HTERT RPE-1 (cell line): ENCODE measurements around the gene RNF183.
"Not testable (repeated sequence)": the region's sequence is repeated elsewhere in the genome, so short reads cannot be mapped to it uniquely, and the experiment has no call there.

Source experiments
- in situ Hi-C: fragments of 300-500 bp; cut with MboI; formaldehyde crosslinking; loops from 4 replicates; pipeline ENCODE4 v1.14.3; 2020; ENCODE audit warnings: low sequenced_read_pairs

RNF183 gene

DNA sequence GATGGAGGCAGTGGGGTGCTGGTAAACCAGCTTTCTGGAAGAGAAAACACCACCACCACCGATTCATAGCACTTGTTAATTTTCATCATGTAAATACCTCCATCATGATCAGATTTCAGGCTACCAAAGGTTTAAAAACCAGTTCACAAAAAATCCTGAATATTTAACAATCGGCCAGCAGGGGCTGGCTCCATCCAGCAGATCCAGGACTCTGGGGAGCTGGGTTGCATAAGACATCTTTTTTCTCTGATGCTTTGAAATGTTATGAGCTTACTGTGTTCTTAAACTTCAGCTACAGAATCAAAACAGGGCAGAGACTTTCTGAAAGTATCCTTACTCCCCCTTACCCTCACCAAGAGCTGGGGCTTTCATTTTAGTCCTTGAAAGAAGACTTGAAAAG is 14.6 kb upstream of the RNF183 start:
- in situ Hi-C loops = no loop called here

DNA sequence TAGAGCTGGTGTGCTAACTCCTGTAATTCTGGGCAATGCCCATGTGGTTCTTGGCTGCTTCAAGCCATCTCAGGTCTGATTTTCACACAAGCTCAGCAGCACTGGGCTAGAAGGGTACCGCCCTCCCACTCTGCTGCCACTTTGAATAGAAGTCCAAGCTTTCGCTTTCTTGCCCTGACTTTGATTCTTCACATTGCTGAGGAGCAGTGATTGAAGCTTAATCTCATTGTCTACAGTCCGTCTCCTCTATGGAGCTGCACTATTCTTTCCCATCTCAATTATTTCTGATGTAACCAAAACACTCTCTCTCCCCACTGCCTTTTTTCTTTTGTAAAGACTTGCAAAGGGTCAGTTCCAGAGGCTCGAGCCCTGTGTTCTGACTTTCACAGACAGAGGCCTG is 12.9 kb upstream of the RNF183 start:
- in situ Hi-C loops = no loop called here

DNA sequence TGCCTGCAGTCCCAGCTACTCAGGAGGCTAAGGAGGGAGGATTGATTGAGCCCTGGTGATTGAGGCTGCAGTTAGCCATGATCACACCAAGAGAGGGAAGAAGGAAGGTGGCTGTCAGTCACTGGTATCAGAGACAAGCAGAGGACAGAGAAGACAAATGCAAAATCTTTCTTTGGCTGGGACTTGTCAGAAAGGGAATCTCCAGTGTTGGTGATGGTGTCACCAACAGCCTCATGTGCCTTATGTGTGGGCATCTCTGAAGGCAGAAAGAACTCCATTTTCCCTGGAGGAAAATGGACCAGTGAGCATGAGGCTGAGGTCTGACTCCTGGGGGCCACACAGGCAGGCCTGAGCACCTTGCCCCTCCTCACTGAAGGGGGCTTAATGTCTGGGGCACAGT is 12.1 kb upstream of the RNF183 start:
- in situ Hi-C loops = no loop called here

DNA sequence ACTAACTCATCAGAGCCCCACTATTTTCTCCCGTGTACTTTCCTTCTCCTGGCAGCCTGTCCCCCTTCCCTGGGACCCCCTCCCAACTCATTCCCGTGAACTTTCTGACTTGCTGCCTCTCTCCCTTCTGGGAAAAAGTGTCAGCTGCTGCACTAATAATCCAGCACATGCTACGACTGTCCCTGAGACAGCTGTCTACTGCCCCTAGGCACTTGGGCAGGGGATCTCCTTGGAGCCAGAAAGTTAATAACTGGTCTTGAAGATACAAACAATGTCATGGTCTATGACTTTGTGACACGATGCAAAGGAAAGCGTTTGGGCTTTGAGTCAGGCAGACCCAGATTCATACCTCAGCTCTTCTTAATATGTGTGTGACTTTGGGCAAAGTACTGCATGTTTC is 10.1 kb upstream of the RNF183 start:
- in situ Hi-C loops = no loop called here

DNA sequence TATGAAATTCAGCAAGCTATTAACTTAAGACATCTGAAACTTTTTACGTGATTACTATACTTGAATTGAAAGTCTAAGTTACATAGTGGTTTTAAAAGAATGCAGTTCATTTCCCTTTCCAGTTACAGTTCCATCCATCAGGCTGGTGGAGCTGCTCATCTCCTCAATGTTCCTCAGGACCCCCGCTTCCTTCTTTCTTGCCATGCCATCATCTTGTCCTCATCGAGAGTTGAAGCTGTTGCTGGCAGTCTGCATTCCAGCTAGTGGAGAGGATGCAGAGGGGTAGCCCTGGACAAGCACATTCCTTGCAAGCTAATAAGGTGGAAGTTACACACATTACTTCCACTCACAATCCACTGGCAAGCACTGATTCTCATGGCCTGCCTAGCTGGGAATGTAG is 8.8 kb upstream of the RNF183 start:
- in situ Hi-C loops = no loop called here

DNA sequence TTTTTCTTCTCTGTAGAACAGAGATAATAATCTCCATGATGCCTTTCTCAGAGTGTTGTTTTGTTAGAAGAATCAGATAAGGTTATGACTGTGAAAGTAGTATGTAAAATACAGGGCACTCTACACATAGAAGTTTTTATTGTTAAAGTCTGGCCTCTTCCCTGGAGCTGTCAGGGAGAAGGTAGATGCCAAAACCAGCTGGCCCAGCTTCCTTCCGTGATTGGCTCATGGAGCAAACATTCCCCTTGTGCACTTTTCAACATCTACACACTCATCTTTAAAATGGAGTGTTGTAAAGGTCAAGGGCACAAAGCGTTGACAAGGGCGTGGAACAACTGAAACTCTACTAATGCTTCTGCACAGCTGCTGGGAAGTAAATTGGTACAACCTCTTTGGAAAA is 7.4 kb upstream of the RNF183 start:
- in situ Hi-C loops = no loop called here

DNA sequence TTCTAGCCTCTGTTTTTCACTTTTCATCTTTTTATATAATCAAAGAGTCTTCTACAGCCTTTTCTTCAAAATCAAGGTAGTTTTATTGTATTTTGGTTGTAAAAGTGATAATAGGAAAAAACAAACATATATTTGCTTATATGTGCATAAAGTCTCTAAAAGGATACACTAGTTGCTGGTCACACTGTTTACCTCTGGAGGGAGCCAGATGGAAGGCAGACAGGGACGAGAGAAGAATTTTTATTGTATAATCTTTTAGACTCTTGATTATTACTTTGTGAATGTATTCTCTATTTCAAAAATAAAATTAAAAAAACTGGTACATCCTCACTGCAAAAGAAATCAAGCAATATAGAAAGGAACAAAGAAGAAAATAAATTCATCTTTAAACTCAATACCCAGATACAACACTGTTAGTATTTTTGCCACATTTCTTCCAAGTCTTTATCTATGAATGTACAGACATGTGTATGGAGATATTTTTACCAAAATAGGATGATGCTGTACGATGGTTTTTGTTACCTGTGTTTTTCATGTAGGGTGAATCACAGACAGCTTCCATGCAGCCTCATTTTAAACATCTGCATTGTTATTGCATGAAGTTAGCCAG is 6.1 kb upstream of the RNF183 start:
- in situ Hi-C loops = no loop called here

DNA sequence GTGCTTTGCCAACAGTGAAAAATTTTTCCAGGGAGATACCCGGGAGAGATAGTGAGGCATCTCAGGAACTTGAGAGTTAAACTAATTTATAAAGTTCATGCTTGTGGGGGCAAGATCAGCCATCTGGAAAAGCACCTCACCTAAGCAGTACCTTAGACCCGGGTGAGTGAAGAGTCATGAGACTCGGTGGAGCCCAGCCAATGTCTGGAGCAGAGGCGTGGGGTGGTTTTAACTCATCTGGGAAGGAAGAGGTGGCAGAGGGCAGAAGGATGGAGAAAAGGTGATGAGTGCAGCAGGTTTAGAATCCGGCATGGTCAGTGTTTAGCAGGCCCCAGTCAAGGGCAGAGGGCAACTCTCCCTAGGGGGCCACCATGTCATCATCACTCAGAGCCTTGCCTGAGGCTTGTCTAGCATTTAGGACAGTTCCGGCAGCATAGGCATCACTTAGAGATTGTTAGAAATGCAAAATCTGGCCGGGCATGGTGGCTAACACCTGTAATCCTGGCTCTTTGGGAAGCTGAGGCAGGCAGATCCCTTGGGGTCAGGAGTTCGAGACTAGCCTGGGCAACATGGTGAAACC is 4.3 kb upstream of the RNF183 start:
- in situ Hi-C loops = no loop called here

DNA sequence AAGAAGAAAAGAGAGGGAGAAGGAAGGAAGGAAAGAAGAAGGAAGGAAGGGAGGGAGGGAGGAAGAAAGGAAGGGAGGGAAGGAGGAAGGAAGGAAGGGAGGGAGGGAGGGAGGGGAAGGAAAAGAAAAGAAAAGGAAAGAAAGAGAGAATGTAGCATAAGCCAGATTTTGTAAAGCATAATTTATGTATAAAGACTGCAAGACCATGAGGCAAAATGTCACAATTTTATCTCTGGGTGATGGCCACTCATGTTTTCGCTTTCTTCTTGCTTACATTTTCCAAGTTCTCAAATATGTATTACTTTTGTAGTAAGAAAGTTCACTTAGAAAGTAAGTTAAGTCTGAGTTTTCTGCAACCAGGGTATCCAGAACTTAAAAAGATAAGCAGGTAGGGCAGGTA is 3.4 kb upstream of the RNF183 start:
- in situ Hi-C loops = no loop called here

DNA sequence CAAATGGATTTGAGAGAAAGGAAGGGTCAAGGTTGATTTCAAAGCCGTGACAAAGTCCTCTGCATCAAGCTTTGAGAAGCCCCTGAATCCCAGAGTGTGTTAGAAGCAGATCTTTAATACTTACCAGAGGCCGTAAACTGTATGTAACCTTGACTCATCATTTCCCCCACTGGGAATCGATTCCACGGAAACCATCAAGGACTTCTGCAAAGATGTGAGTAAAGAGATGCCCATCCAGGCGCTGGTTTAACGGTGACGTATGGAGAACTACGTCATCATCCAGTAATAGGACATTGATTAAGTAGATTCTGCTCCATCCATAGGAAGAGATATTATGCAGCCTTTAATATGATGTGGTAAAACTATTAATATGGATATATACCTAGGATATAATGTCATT is 1.6 kb downstream of the RNF183 start:
- in situ Hi-C loops = no loop called here

DNA sequence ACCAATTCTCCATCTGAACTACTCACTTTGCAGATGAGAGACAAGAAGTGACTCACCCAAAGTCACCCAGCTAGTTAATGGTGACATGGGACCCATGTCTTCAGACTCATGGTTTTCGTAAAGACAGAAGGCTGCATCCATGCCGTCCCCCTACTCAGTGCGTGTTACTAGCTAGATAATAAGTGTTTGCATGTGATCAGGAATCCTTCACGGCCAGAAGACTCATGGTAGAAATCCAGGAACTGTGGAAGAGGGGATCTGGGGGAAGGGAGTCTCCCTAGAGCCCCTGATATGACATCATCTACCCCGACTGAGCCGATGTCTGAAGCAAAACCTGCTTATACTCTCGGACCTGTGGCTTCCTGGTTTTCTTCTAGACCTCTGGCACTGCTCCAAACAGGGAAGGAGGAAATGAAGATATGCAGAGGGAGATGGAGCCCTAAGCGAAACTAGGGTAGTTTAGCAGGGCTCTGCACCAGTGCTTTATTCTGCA is 3.3 kb downstream of the RNF183 start:
- in situ Hi-C loops = no loop called here

DNA sequence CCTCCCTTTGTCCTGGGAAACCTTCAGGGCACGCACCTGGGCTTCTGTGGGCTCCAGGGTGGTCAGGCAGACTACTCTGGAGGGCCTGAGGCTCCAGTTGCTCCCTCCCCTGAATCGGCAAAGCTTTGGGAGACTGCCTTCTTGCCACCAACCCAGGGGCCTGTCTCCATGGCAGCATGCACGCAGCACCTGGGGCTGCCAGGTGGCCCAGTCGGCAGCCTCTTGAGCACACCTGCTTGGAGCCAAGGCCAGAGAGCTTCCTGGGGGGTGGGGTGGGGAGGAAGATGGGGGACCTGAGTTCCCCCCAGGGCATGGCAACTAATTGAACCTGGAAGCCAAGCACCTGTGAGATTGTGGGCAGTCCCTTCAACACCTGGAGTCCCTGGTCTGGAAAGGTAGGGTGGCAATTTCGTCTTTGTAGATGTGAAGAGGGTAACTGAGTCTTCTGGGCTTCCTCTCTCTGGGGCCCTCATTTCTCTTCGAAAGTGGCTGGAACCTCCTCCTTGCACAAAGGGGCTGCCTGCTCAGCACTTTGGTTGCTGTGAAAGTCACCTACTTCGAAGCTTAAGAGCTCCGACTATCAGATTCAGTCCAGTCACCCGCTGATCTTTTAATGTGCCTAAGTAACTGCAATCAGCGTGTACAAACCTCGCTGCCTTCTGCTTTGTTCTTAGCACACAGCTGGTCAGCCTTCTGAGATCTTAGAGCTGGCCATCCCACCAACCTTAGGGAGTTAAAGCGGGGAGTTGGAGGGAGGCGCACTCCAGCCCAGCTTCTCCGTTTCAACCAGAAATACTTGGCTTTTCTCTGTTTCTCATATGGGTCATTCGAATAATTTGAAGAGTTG is 4.0 kb downstream of the RNF183 start:
- in situ Hi-C loops = no loop called here

DNA sequence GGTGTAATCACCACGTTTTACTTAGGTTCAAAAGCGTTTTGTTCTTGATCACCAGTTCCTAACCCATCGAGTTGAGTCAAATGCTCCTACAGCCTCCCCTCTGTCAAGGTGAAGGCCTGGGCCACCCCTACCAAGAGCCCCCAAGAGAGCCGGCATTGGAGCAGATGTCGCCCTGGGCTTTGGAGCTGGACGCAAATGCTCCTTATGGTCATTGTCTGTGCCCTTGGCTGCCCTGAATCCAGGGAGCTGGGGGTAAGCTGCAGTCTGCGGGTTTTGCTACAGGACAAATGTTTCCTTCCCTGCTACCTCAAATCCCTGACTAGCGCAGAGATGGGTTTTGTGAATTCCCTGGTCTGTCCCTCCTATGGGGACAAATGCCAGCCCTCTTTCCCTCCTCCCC is 4.9 kb downstream of the RNF183 start:
- in situ Hi-C loops = no loop called here

DNA sequence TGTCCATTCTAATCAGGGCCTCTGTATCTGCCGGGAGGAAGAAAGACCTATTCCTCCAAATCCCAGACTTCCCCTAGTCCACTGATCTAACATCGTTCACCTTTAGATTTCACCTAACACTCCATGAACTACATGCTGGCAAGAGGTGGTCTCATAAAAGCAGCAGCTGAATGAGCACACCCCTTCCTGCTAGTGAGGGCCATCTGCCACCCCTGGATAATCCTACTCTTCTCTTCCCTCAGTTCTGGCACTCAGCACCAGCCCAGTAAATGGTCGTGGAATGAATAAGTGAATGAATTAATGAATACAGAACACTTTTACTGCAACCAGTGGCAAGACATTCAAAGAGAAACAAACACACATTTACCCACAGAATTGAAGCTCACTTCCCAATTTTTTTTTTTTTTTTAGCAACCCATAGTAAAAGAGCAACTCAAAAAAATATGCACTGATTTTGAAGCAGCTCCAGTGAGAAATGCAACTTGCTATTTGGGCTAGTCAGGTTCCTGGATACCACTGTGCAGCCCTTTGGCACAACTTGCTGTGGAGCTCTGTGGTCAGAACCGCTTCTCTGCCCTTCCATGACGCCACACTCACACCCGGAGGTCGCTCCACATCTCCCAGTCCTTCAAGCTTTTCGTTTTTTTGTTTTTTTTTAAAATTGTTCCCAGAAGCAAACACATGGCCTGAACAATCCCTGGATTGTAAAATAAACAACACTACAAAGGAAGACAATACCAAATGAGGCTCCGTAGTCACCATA is 6.2 kb downstream of the RNF183 start:
- in situ Hi-C loops = no loop called here

DNA sequence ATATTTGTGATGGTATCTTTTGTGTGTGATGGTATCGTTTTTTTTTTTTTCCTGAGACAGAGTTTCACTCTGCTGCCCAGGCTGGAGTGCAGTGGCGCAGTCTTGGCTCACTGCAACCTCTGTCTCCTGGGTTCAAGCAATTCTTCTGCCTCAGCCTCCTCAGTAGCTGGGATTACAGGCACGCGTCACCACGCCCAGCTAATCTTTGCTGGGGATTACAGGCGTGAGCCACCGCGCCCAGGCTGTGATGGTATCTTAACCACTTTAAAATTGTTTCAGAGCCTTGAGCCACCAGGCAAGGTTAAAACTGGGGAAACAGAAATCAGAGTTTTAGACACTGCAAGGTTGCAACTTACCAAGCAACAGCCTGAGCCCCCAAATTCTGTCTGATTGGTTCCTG is 6.9 kb downstream of the RNF183 start:
- in situ Hi-C loops = not testable (repeated sequence)

DNA sequence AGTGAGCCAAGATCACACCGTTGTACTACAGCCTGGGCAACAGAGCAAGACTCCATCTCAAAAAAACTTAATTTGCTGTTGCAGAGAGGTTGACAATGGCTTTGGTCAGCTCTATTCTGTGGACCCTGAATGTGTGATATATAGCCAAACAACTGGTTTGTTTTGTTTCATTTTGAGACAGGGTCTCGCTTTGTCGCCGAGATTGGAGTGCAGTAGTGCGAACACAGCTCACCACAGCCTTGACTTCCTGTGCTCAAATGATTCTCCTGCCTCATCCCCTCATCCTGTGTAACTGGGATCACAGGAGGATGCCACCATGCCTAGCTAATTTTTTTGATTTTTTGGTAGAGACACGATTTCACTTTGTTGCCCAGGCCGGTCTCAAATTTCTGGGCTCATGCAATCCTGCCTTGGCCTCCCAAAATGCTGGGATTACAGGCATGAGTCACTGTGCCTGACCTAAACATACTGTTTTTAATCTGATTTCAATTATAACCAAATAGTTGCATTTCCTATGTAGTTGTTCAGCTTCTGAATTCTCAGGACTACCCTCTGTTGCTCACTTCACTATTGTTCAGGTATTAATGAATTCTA is 9.8 kb downstream of the RNF183 start:
- in situ Hi-C loops = no loop called here

DNA sequence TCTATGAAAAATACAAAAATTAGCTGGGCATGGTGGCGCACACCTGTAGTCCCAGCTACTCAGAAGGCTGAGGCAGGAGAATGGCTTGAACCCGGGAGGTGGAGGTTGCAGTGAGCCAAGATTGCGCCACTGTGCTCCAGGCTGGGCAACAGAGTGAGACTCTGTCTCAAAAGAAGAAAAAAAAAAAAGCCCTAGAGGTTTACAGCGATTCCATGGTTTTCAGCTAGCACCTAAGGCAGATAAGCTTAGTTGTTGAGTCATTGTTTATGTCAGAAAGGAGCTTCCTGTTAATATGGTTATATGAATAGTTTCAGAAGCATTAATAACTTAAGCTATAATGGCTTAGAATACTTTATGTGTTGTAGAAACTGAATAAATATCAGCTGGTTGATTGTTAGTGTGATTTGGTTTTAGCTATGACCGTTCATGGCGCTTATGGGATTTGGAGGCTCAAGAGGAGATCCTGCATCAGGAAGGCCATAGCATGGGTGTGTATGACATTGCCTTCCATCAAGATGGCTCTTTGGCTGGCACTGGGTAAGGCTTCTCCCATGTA is 13.0 kb downstream of the RNF183 start:
- in situ Hi-C loops = no loop called here

DNA sequence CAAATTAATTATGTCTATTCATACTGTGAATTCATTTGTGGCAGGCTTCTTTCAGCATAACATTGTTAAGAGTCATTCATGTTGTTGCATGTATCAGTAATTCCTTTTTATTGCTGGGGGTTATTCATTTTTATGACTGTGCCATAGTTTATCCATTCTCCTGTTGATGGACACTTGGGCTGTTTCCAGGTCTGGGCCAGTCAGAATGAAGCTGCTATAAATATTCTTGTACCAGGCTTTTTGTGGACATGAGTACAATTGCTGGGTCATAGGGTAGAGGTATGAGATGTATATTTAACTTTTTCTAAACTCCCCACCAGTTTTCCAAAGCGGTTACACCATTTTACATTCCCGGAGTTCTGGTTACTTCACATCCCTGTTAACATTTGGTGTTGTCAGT is 14.1 kb downstream of the RNF183 start:
- in situ Hi-C loops = no loop called here

DNA sequence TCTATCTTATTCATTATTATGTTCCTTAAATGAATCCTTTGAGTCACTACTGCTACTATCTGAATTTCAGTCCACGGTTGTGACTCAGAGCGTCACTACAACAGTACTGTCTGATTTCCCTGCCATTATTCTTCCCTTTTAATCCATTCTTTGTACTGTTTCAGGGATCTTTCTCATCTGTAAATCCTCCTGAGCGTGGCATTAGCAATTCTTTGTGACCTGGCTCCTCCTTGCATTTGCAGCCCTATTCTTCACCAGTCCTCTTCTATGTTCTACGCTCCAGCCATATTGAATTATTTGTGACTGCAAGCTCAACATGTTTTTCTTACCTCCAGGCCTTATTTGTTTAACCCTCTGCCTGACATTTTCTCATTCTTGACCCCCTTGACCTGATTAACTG is 21.8 kb downstream of the RNF183 start:
- in situ Hi-C loops = no loop called here

DNA sequence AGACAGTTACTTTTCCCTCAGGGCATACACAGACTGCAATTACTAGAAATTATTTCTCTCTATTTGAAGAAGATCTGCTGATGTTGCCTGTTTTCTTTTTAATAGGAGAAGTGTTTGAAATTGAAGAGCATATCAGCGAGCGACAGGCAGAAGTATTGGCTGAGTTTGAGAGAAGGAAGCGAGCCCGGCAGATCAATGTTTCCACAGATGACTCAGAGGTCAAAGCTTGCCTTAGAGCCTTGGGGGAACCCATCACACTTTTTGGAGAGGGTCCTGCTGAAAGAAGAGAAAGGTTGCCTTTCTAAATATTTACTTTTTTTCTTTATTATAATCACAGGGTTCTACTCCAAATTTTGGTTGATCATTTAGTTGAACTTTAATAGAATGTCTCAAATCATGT is 24.3 kb downstream of the RNF183 start:
- in situ Hi-C loops = no loop called here
